HG02840 (cell line): ENCODE measurements around the gene ZNF385C.
A peak's percentile ranks its signal among the peaks of the same experiment; 100 is the strongest.

Experiments
- ATAC-seq: cut with Tn5 transposase; IDR thresholded peaks from one replicate; pipeline ENCODE4 v1.9.1; 2021; ENCODE audit warnings: mild to moderate bottlenecking, moderate library complexity, moderate number of reproducible peaks; ENCODE audit not compliant: unreplicated experiment, low FRiP score

The ZNF385C gene

DNA sequence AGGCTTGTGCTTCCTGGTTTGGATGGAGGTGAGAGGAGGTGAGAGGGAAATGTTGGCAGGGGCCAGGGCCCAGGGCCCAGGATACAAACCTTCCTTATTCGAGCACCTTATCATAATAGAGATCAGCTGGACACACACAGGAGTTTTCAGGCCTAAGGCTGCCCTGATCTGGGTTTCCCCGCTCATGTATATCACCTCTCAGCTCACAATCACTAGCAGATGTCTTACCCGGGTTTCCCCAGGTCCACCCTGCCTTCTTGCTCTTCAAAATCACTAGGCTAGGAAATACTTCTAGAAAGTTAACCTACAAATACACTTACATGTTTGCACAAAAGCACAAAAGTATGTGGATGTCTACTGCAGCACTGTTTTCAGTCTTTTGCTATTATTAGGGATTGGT is 28.6 kb upstream of the ZNF385C start:
- ATAC-seq: no peak

DNA sequence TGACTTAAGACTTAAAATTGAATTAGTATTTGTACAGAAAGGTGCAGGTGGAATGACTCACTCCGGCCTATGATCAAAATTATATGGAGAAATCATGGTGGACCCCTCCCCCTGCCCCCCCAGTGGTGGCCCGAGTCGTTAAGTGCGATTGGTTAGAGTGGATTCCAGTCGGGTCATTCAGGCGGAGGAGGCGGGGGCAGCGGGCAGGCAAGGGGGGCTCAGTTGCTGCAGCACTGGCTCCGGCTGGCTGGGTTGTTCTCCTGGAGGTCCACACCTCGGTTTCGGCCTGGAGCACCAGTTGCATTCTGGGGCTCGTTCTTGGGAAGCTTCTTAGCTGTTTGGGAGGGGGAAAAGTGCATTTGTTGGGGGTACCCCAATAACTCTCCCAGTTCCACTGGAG is 27.3 kb upstream of the ZNF385C start:
- ATAC-seq: no peak

DNA sequence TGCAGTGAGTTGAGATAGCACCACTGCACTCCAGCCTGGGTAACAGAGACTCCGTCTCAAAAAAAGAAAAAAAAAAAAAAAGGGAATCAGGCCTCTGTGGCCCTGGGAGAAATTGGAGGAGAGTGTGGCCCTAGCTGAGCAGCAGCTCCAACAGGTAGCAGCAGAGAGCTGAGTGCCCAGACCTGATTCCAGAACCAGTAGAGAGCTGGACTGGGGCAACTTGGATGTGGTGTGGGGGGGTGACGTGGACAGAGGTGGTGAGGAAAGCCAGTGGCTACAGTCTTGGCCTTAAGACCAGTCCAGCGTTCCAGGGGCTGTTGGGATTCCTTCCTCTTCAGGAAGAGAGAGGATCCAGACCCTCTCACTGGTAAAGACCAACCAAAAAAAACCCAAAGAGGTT is 26.0 kb upstream of the ZNF385C start:
- ATAC-seq: no peak

DNA sequence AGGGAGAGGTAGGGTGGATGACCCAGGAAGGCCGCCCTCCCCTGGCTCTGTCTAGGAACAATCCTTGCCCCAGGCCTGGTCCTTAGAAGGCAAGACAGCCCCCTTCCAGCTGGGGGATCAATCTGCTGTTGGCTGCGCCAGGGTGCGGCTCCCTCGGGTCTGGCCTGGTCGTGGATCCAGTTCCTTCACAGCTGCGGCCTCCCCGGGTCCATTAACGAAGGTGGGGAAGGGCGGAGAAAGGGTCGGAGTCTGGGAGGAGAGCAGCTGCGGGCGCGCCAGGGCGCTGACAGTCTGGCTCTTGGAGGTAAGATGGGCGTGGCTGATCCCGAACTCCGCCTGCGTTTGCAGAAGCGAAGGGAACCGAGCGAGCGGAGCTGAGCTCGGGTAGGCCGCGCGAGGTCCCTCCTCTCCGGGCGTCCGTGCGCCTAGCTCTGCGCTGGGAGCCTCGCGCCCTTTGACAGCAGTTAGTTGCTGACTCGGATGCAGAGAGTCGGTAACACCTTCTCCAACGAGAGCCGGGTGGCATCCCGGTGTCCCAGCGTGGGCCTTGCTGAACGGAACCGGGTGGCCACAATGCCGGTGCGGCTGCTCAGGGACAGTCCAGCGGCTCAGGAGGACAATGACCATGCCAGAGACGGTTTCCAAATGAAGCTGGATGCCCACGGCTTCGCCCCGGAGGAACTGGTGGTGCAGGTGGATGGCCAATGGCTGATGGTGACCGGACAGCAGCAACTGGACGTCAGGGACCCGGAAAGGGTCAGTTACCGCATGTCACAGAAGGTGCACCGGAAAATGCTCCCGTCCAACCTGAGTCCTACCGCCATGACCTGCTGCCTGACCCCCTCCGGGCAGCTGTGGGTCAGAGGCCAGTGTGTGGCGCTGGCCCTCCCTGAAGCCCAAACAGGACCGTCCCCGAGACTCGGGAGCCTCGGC is 24.4 kb upstream of the ZNF385C start, which contains the start of gene HSPB9:
Gene HSPB9, plus strand, starts transcription at position 434 of the 933 bp plus-strand sequence. Its CDS starts 47 bp downstream, at position 481.
- no peak for ATAC-seq

DNA sequence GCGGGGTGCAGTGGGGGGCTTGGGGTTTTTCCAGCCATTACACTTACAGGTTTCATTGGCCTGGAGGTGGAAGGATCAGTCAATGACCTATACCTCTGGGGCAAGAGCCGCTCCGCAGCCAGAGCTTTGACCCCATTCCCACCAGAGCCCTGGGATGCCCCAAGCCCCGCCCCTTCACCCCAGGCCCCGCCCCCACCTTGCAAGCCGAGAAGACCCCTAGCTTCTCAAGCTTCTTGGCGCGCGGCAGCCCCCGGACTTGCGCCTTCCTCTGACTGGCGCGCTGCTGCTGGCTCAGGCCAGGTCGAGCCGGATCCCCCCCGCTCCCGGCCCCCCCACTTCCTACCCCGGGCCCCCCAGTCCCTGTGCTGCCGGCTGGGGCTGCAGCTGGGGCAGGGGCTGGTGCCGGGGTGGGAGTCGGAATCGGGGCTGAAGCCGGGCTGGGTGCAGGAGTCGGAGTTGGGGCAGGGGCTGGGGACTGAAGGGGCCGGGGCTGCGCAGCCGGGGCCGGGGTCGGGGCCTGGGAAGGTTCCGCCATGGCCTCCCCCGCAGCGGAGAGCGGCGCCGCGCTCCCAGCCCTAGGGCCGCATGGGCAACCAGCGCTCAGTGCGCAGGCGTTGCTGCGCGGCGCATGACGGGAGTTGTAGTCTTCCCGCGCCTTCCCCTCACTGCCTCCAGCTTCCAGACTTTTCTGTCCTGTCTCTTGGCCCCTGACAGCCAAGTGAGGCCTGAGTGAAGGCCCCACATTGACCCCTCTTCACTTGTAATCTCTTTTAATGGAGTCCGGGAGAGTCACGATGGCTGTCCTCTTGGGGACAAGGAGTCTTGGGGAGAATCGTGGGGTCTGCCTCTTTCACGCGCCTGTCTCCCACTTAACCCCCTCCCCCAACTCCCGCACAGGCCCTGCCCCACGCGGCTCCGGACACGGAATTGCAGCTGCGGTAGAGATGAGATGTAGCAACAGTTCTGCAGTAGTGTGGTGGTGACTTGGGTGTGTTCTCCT is 22.8 kb upstream of the ZNF385C start, which contains the start of gene KAT2A:
Gene KAT2A, minus strand, starts transcription at position 598 of the 1,000 bp plus-strand sequence. Its CDS starts 63 bp downstream, at position 535.
- no peak for ATAC-seq

DNA sequence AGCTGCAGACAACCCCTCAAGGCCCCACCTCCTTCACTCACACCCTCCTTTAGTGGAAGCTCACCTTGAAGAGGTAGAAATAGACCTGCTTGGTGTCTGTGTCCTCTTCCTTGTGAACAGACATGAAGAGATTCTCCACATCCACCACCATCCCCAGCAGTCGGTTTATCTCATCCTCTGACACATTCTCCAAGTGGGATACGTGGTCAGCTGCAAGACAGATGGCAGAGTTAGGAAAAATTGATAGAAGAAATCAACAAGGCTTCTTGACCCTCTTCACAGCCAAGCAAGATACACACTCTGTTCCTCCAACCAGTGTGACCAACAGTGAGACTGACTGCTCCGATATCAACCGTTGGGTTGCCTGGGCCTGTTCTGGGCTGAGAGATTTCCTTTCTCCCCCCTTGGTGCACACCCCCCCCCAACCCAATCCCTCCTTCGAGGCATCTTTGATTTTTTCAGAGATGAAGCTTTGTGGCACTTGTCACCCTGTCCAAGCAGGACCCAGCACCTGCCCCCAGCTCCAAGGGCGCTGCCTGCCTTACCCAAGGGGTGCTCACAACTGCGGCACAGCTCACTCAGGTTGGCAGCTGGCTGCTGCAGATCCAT is 22.0 kb upstream of the ZNF385C start:
- ATAC-seq: no peak

DNA sequence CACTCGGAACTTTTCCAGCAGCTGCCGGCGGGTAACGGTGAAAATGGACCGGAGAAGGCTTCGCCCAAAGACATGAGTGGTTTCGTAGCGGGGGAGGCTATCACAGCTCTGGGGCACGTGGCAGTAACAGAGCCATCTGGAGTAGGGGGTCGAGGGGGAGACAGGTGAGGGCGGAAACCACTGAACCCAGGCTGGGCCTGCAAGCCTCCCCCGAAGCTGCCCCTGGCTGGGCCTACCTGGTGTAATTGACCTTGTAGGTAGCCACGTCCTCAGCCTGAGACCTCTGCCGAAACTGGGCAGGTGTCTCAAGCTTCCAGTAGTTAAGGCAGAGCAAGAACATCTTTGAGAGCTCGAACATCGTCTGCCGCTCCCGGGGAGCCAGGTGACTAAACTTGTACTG is 21.0 kb upstream of the ZNF385C start:
- ATAC-seq: no peak

DNA sequence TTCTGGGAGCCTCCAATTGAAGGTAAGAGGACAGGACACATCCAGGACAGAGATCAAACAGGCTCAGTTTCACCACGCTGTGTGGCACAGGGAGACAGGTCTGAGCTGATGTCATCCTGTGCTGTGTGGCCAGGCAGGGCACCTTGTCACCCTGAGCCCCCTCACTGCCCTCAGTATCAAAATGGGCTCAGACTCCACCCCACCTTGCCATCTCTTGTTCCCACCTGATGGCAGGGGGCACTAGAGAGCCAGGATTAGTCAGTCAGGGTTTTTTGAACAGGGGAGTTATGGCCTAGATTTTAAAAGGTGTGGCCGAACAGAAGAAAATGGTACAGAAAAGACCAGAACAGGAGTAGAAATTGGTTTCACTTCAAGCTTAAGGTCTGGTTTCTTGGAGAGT is 20.3 kb upstream of the ZNF385C start:
- no peak for ATAC-seq

DNA sequence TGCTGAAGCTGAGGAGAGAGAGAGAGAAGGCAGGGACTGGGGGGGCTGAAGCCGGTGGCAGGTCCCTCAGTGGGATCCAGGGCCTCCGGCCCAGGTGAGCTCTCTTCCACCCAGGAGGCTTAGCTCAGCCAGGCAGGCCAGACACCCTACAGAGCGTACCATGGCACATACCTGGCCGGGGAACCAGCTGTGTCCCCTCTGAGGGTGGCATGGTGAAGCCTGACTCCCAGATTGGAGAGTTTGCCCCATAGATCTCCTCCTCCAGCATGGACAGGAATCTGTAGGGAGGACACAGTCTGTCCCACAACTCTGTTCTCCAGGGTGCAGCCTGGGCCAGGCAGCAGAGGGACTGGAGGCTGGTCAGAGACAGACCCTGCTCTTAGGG is 19.8 kb upstream of the ZNF385C start:
- ATAC-seq: no peak

DNA sequence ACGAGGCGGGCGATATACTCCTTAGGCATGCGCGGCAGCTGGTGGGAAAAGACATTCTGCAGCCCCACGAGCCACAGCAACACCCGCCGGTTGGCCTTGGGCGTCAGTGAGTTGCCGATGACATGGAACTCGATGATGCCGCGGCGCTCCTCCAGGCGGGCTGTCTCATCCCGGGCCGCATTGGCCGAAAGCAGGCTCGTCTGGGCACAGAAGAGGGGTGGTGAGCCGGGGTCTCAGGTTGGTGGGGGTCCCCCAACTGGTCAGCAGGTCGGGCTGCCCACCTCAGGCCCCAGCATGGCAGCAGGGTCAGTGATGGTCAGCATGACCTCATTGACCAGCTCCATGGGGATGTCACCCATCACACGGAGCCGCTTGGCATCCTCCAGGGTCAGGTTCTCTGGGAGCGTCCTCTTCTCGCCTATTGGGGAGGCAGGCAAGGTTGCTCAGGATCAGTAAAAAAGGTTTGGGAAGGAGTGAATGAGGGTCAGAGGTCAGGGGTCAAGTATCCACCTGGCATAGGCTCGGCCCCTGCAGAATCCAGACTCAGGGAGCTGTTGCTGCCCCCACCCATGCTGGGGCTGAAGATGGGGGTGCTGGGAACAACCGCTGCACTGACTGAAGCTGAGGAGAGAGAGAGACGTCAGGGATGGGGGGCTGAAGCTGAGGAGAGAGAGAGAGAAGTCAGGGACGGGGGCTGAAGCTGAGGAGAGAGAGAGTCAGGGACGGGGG is 19.3 kb upstream of the ZNF385C start:
- no peak for ATAC-seq

DNA sequence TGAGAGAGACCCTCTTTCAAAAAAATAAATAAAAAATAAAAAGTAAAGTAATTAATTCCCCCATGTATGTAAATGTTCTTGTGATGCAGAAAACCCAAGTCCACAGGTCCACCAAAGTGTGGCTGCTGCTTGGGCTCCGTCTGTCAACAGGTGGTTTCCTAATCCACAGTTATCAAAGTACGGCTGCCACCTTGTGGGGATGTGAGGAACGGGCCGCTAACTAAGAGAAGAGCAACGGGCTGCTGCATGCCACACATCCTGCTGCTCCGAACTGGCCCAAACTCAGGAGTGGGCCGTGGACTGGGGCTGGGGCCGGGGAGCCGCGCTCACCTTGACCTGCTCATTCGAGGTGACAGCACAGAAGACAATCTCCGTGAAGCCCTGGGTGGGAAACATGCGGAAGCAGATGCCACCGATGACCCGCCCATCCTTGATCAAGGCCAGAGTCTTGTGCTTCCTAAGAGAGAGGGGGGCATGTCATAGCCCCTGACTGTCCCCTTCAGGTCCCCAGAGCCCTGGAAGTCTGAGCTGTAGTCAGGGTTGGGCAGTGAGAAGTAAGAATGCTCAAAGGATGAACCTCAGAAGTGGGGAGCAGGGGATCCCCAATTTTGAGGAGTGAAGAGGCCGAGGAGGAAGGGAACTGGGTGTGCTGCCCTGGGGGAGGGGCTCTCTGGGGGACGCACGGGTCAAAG is 18.6 kb upstream of the ZNF385C start:
- no peak for ATAC-seq

DNA sequence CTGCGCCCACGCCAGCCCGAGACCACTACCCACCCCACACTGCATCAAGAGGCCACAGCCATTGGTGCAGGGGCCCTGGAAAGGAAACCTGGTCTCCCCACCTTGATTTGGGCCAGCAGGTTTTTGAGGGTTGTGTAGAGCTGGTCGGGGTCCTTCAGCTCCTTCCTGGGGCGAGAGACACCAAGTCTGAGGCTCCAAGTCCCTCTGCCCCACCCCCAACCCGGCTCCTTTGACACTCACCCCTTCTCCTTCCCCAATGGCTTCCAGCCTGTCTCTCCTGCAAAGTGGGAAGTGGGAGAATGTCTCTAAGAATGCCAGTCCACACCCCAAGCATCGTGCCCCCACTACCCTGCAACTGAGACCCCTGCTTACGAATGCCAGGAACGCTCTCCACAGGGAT is 15.8 kb upstream of the ZNF385C start:
- ATAC-seq: no peak

DNA sequence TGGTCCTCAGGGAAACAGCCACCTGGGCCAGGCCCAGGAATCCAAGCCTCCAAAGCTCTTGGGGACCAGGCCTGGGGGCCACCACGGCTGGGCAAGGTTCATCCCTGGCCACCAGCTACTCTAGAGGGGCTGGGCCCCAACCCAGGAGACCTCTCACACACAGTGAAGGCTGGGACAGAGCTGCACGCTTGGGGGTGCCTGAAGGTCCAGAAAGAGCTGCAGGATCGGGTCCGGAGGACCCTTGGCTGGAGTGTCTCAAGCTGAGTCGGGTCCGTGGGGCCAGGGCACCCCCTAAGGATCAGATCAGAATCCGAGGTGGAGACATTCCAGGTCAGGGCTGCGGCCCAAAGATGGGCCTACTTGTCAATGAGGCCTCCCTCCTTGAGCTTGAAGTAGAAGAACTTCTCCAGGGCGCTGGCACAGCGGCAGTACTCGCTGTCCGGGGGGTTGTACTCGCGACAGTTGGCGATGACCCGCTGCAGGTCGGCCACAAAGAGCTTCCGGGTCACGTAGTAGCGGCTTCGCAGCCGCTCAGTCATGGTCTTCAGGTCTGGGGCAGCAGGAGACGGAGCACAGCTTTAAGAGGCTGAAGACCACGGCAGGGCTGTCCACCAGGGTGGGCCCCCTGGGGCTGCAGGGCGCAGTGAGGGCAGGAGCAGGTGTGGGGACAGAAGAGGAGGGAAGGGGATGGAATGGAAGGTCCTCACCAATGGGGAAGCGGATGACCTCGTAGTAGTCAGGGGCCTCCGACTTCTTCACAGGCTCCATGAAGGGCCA is 15.2 kb upstream of the ZNF385C start:
- ATAC-seq: no peak

DNA sequence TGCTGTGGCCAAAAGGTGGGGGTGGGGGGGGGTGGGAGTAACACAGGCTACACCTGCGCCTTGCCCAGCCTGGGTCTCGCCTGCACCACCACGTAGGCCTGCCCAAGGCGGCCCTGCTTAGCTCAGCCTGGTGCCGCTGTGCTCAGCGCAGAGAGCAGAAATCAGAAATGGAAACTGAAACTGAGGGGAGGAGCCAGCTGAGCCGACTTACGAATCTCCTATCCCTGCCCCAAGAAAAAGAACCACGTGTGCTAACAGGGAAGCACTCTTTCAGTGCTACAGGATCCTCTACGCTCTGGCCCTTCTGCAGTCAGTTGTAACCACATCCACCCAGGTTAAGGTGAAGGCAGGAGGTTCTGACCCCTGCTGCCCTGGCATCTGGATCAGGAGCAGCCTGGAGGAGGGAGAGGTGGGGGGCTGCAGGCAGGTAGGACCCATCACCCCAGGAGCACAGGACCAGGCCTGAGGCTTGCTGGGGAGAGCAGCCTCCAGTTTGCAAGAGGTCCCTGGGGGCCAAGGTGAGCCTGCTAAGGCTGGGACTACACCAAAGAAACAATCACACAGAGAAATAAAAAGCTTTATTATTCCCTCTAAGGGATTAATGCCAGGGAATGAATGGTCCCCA is 14.4 kb upstream of the ZNF385C start, which contains the start of gene DHX58:
Gene DHX58, minus strand, starts transcription at position 163 of the 625 bp plus-strand sequence. CDS start 822 bp downstream, outside the sequence.
- peak; percentile 51 for ATAC-seq

DNA sequence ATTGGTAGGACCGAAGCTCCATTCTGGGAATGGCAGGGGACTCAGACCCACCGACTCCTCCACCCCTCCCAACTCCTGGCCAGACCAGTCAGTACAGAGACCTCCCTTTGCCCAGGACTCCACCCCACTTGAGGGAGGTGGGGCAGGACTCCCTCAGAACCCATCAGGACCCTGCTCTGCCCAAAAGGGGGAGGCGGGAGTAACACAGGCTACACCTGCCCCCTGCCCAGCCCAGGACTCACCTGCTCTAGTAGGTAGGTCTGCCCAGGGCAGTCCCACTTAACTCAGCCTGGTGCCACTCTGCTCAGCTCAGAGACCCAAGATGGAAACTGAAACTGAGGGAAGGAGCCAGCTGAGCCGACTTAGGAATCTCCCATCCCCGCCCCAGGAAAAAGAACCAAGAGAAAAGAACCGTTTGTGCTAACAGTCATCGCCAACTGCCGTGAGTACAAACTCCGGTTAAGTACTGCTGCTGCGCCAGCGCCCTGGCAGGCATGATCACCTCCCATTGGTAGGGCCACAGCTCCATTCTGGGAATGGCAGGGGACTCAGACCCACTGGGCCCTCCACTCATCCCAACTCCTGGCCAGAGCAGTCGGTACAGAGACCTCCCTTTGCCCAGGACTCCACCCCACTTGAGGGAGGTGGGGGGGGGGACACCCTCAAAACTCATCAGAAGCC is 13.7 kb upstream of the ZNF385C start:
- no peak for ATAC-seq

DNA sequence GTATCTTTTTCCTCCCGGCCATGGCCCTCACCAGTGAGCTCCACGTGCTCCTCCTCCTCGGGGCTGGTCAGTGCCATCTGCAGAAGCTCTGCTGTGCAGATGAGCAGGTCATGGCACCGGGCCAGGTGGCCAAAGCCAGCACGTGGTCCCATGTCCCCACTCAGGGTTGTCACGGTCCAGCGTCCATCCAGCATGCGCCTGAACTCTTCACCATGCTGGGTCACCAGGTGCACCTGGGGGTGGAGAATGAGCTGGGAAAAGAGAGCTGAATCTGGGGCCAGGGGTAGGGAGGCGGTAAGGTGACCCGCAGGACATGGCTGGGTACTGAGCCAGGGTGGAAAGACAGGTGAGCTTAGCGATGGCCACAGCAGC is 13.0 kb upstream of the ZNF385C start:
- no peak for ATAC-seq
